Measurements from ENCODE around the gene DAB1. TPM values are rescaled to one million over a fixed set of nuclear protein-coding genes. Genes with fewer than 3 reads are reported as not detected.

The DAB1 gene
- total and polyA plus RNA-seq, 2 of the 8 experiments (the other 6 are each of a cell fraction or from before 2014, with no cell fraction given) = 4.4 to 11.8 TPM

GRCh38 chr1:57403201-57403600, 20.7 kb downstream of the DAB1 start:
- Histone ChIP-seq H2AK5ac (ENCODE audit: low read depth, low read length) (peak overlapping the region; percentile 17; the same call in 1 of the 2 replicates), H2AFZ (ENCODE audit: low read length) (no peak overlapping the region), H3K79me1 (ENCODE audit: low read depth, low read length) (no peaks in the 10 kb centered on the region), H2BK5ac (ENCODE audit: low read depth, low read length) (no peak overlapping the region), H3K79me2 (ENCODE audit: control insufficient read depth in 1 of 2, insufficient read depth in 2 of 2, low read length in 2 of 2) (no peaks in the 10 kb centered on the region; a peak in 1 of 4 replicates), H4K20me1 (replicated peaks in 1 of 2; ENCODE audit: control insufficient read depth in 1 of 2, insufficient read depth in 2 of 2, low read length in 2 of 2) (peaks cover 0 to 1% of the 10 kb centered on the region in 2 experiments), H2BK20ac (ENCODE audit: low read length) (no peak overlapping the region), H3K56ac (replicated peaks; ENCODE audit: insufficient read length, low read depth, low read length) (no peak overlapping the region), H3K4me2 (ENCODE audit: insufficient read depth in 1 of 2, low read depth in 2 of 2, low read length in 2 of 2) (no peak overlapping the region), H3K9me3 (ENCODE audit: insufficient read depth in 2 of 2, low read depth in 1 of 2, low read length in 1 of 2) (no peaks in the 10 kb centered on the region), H4K8ac (ENCODE audit: extremely low read depth, insufficient read depth, low read length) (no peak overlapping the region), H2BK15ac (ENCODE audit: low read length) (no peak overlapping the region), H3K18ac (ENCODE audit: extremely low read depth, low read length) (no peak overlapping the region), H2BK120ac (replicated peaks; ENCODE audit: low read depth, low read length) (no peak overlapping the region), H4K91ac (replicated peaks; ENCODE audit: insufficient read length, low read length) (no peak overlapping the region), H3K4ac (replicated peaks; ENCODE audit: insufficient read length, low read depth, low read length) (no peak overlapping the region), H3K9ac (replicated peaks in 1 of 4; ENCODE audit: extremely low read depth in 1 of 4, low read depth in 3 of 4, low read length in 3 of 4) (no peak overlapping the region), H3K27me3 (replicated peaks in 1 of 4; ENCODE audit: control insufficient read depth in 3 of 4, extremely low read depth in 1 of 4, insufficient read depth in 3 of 4, low read length in 3 of 4) (no peaks in the 10 kb centered on the region), H3K23ac (ENCODE audit: insufficient read length) (no peak overlapping the region), H3K27ac (ENCODE audit: low read depth, low read length) (no peak overlapping the region), H2BK12ac (ENCODE audit: low read depth, low read length) (no peak overlapping the region), H3K14ac (ENCODE audit: insufficient read length) (no peak overlapping the region), H4K5ac (ENCODE audit: insufficient read length, low read depth, low read length) (no peak overlapping the region), H3K23me2 (ENCODE audit: low read depth, low read length) (no peaks in the 10 kb centered on the region), H3K36me3 (ENCODE audit: control insufficient read depth in 2 of 4, insufficient read depth in 4 of 4, low read length in 3 of 4) (no peaks in the 10 kb centered on the region), H3K4me1 (replicated peaks in 1 of 4; ENCODE audit: control insufficient read depth in 3 of 4, insufficient read depth in 4 of 4, low read length in 3 of 4) (peaks cover 0 to 5% (median 2%) of the 10 kb centered on the region in 4 experiments; a peak in 2 of 7 replicates), H3K4me3 (ENCODE audit: extremely low read depth in 1 of 4, insufficient read depth in 2 of 4, low read depth in 3 of 4, low read length in 4 of 4) (no peak overlapping the region)
- no peak for DNase-seq (ENCODE audit: low read depth in 1 of 2, low spot score in 2 of 2)
- no peak for TF ChIP-seq ATF2 (IDR thresholded peaks at IDR 0.05; ENCODE audit: low read length)
- no peak for TF ChIP-seq YY1 (IDR thresholded peaks at IDR 0.05; ENCODE audit: low read depth, low read length)
- no peak for TF ChIP-seq ZNF274 (IDR thresholded peaks at IDR 0.05; ENCODE audit: borderline replicate concordance, extremely low read depth, low read length)
- no peak for TF ChIP-seq RAD21 (IDR thresholded peaks at IDR 0.05 in 1 of 2, conservative IDR thresholded peaks at IDR 0.05 in 1 of 2; ENCODE audit: low read depth in 2 of 2, low read length in 2 of 2)
- TF ChIP-seq MAFK (IDR thresholded peaks at IDR 0.05; ENCODE audit: low read depth, low read length) = no peak
- TF ChIP-seq SP2 (IDR thresholded peaks at IDR 0.05; ENCODE audit: low read length) = no peak
- TF ChIP-seq CBX5 (IDR thresholded peaks at IDR 0.05; ENCODE audit: low read depth, low read length) = no peak
- no peak for TF ChIP-seq JUN (IDR thresholded peaks at IDR 0.05; ENCODE audit: low read depth, low read length)
- no peak for TF ChIP-seq TAF1 (IDR thresholded peaks at IDR 0.05; ENCODE audit: low read depth, low read length)
- no peak for TF ChIP-seq EP300 (IDR thresholded peaks at IDR 0.05; ENCODE audit: borderline replicate concordance in 1 of 2, low read depth in 2 of 2, low read length in 2 of 2)
- no peak for TF ChIP-seq SRF (IDR thresholded peaks at IDR 0.05; ENCODE audit: low read depth, low read length)
- no peak for TF ChIP-seq TCF12 (IDR thresholded peaks at IDR 0.05; ENCODE audit: low read depth, low read length)
- WGBS, 2 experiments (ENCODE audit: extremely low coverage in 1 of 2, insufficient coverage in 1 of 2, insufficient read length in 1 of 2, insufficient replicate concordance in 2 of 2, low coverage in 1 of 2, low lambda C conversion rate in 2 of 2, missing lambda C conversion rate in 1 of 2) = 90% methylated on average over 1 of the region's 1 CpG; no CpG with 5 or more reads in 1 of the 2 experiments
- ChIA-PET POLR2A (ENCODE audit: partially characterized antibody) (no interaction called here), CTCF (ENCODE audit: partially characterized antibody) (interaction anchor here (1.0 to 1.2 kb wide), 3 partner anchors 21 to 29 kb away, joined by 3 read pairs; partner anchors contain the start of gene DAB1)
- FAIRE-seq = no peak

Measured in H1 (cell line).